GM19397 (cell line): ENCODE measurements around the gene RNU7-1.

Experiments
- ATAC-seq: cut with Tn5 transposase; IDR thresholded peaks from one replicate; pipeline ENCODE4 v1.9.1; 2021; ENCODE audit warnings: mild to moderate bottlenecking, moderate library complexity; ENCODE audit not compliant: unreplicated experiment

RNU7-1 gene

GRCh38 chr12:6987956-6988553 is 44.4 kb downstream of the RNU7-1 start:
- ATAC-seq = no peak
